DOHH2 (cell line): ENCODE data around the gene HDHD5.

Experiments
- H3F3A ChIP-seq: fragments of 200-600 bp; sonication (generic), shearing (Covaris generic); 2 replicates; pipeline ENCODE4 v1.6.0; 2016; ENCODE audit warnings: antibody characterized with exemption, mild to moderate bottlenecking; ENCODE audit not compliant: control insufficient read depth, insufficient read depth
- H3K27ac ChIP-seq: fragments of 200-600 bp; sonication (generic); 2 replicates; pipeline ENCODE4 v1.5.1; 2014; ENCODE audit warnings: low read depth, mild to moderate bottlenecking, low read length, moderate library complexity
- H3K27me3 ChIP-seq: fragments of 200-600 bp; sonication (generic); 2 replicates; pipeline ENCODE4 v1.6.1; 2014; ENCODE audit warnings: mild to moderate bottlenecking, low read length, mixed read lengths; ENCODE audit not compliant: control insufficient read depth
- H3K36me3 ChIP-seq: fragments of 200-600 bp; sonication (generic); 2 replicates; pipeline ENCODE4 v1.6.1; 2014; ENCODE audit warnings: mild to moderate bottlenecking, low read length, moderate library complexity, mixed read lengths; ENCODE audit not compliant: control insufficient read depth
- H3K4me1 ChIP-seq: fragments of 200-600 bp; sonication (generic); 2 replicates; pipeline ENCODE4 v1.6.1; 2014; ENCODE audit warnings: mild to moderate bottlenecking, low read length, mixed read lengths; ENCODE audit not compliant: control insufficient read depth
- H3K4me2 ChIP-seq: fragments of 200-600 bp; sonication (generic); 2 replicates; pipeline ENCODE4 v1.6.0; 2014; ENCODE audit warnings: mild to moderate bottlenecking, low read length, moderate library complexity
- H3K4me3 ChIP-seq: fragments of 200-600 bp; sonication (generic); 2 replicates; pipeline ENCODE4 v1.5.1; 2014; ENCODE audit warnings: mild to moderate bottlenecking, low read length, mixed read lengths
- H3K79me2 ChIP-seq: fragments of 200-600 bp; sonication (generic); 2 replicates; pipeline ENCODE4 v1.6.1; 2014; ENCODE audit warnings: mild to moderate bottlenecking, low read length, mixed read lengths; ENCODE audit not compliant: control insufficient read depth
- H3K9me2 ChIP-seq: fragments of 200-600 bp; sonication (generic); replicated peaks from 2 replicates; pipeline ENCODE4 v1.6.1; 2014; ENCODE audit warnings: mild to moderate bottlenecking, low read length, mixed read lengths; ENCODE audit not compliant: control insufficient read depth
- H3K9me3 ChIP-seq: fragments of 200-600 bp; sonication (generic); 2 replicates; pipeline ENCODE4 v1.6.1; 2014; ENCODE audit warnings: antibody characterized with exemption, low read length, mixed read lengths; ENCODE audit not compliant: control insufficient read depth, insufficient read depth
- H4K20me1 ChIP-seq: fragments of 200-600 bp; sonication (generic); 2 replicates; pipeline ENCODE4 v1.6.0; 2014; ENCODE audit warnings: low read depth, mild to moderate bottlenecking, antibody characterized with exemption, low read length, moderate library complexity; ENCODE audit not compliant: control insufficient read depth, insufficient read depth
- CTCF ChIP-seq: fragments of 200-600 bp; sonication (generic); IDR thresholded peaks from one replicate; pipeline ENCODE4 v1.5.1; 2014; ENCODE audit warnings: antibody characterized with exemption, mild to moderate bottlenecking, low read depth, low read length; ENCODE audit not compliant: poor library complexity, severe bottlenecking
- EZH2phosphoT487 ChIP-seq: fragments of 200-600 bp; sonication (generic); IDR thresholded peaks from 2 replicates; pipeline ENCODE4 v1.6.1; 2017; ENCODE audit warnings: borderline replicate concordance, mild to moderate bottlenecking, antibody characterized with exemption, low read length, moderate library complexity, mixed read lengths

Gene HDHD5

DNA sequence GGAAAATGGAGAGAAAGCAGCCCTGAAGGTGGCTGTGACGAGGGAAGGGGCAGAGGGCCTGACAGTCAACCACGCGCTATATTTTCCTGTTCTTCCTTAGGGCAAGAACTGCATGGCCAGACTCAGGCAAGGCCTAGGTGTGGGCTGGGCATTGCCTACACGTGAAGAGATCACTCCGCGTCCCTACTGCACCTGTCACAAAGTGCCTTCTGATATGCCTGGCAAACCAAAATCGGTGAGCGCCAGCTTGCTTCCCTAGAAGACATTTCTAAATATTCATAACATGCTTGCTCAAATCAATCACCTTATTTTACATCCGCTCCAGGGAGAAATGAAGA is 44.2 kb downstream of the HDHD5 start:
- H3K9me3 ChIP-seq, result no peaks in the 10 kb centered on the region
- no peak overlapping the region for H3K4me2 ChIP-seq
- no peaks in the 10 kb centered on the region for H3K9me2 ChIP-seq
- H3K36me3 ChIP-seq, result peaks cover 1% of the 10 kb centered on the region; the same call in 1 of the 2 replicates
- no peak overlapping the region for H3K27ac ChIP-seq
- no peaks in the 10 kb centered on the region for H3K27me3 ChIP-seq
- H3K4me1 ChIP-seq, result peaks cover 53% of the 10 kb centered on the region
- TF ChIP-seq EZH2phosphoT487 (no peak), CTCF (no peak)
- peaks cover 13% of the 10 kb centered on the region for H3F3A ChIP-seq
- H4K20me1 ChIP-seq, result no peaks in the 10 kb centered on the region
- no peaks in the 10 kb centered on the region for H3K79me2 ChIP-seq
- H3K4me3 ChIP-seq, result no peak overlapping the region

GRCh38 chr22:17114173-17114897 is 44.7 kb downstream of the HDHD5 start:
- Histone ChIP-seq H3K36me3 (peaks cover 3% of the 10 kb centered on the region; the same call in 1 of the 2 replicates), H3F3A (peaks cover 13% of the 10 kb centered on the region), H4K20me1 (no peaks in the 10 kb centered on the region), H3K4me3 (no peak overlapping the region), H3K4me2 (no peak overlapping the region), H3K9me2 (no peaks in the 10 kb centered on the region), H3K4me1 (peaks cover 48% of the 10 kb centered on the region), H3K9me3 (no peaks in the 10 kb centered on the region), H3K27ac (no peak overlapping the region), H3K27me3 (no peaks in the 10 kb centered on the region), H3K79me2 (no peaks in the 10 kb centered on the region)
- TF ChIP-seq CTCF, result no peak
- TF ChIP-seq EZH2phosphoT487, result no peak

GRCh38 chr22:17113600-17113999 is 45.5 kb downstream of the HDHD5 start:
- Histone ChIP-seq H3K36me3 (peaks cover 10% of the 10 kb centered on the region), H3K4me2 (no peak overlapping the region)
- TF ChIP-seq CTCF (no peak), EZH2phosphoT487 (no peak)

More at GRCh38 chr22:17113600-17113999, 45.5 kb downstream of the HDHD5 start:
- Histone ChIP-seq H3F3A (peaks cover 11% of the 10 kb centered on the region), H4K20me1 (no peaks in the 10 kb centered on the region), H3K79me2 (no peaks in the 10 kb centered on the region), H3K9me2 (no peaks in the 10 kb centered on the region), H3K27ac (no peak overlapping the region), H3K4me1 (peaks cover 41% of the 10 kb centered on the region), H3K4me3 (no peak overlapping the region), H3K27me3 (no peaks in the 10 kb centered on the region), H3K9me3 (no peaks in the 10 kb centered on the region)
